GM19099 (cell line): ENCODE data around the gene GALP.
"Not testable (repeated sequence)": the region's sequence is repeated elsewhere in the genome, so short reads cannot be mapped to it uniquely, and the experiment has no call there.

Experiments
- POLR2A ChIP-seq: IDR thresholded peaks from 3 replicates; pipeline ENCODE4 v1.6.1; 2011; ENCODE audit warnings: low read depth; ENCODE audit not compliant: insufficient read length; ENCODE audit errors: extremely low read depth

GALP gene

GRCh38 chr19:56175861-56176307, at the start of gene GALP:
Gene GALP, plus strand, starts transcription at chr19:56176008. Its CDS starts 1,101 bp downstream, at chr19:56177109.
- not testable (repeated sequence) for TF ChIP-seq POLR2A

- no peak for TF ChIP-seq POLR2A
Observed at GRCh38 chr19:56126983-56127780, 48.6 kb upstream of the GALP start.

GRCh38 chr19:56130006-56130405, 45.8 kb upstream of the GALP start:
- no peak for TF ChIP-seq POLR2A

- TF ChIP-seq POLR2A: no peak
Observed at GRCh38 chr19:56131651-56132050, 44.2 kb upstream of the GALP start.

GRCh38 chr19:56132316-56132822, 43.4 kb upstream of the GALP start:
- TF ChIP-seq POLR2A: no peak

GRCh38 chr19:56133858-56134653, 41.8 kb upstream of the GALP start:
- TF ChIP-seq POLR2A: no peak

GRCh38 chr19:56134654-56134921, 41.2 kb upstream of the GALP start:
- TF ChIP-seq POLR2A: no peak

- TF ChIP-seq POLR2A: no peak
Observed at GRCh38 chr19:56136362-56136761, 39.4 kb upstream of the GALP start.

GRCh38 chr19:56137405-56137804, 38.4 kb upstream of the GALP start:
- TF ChIP-seq POLR2A: no peak

GRCh38 chr19:56138069-56138468, 37.7 kb upstream of the GALP start:
- no peak for TF ChIP-seq POLR2A

- TF ChIP-seq POLR2A: no peak
Observed at GRCh38 chr19:56139847-56140582, 35.8 kb upstream of the GALP start.

- TF ChIP-seq POLR2A: peak; percentile 68
Observed at GRCh38 chr19:56140583-56141416, 35.0 kb upstream of the GALP start, which contains the start of gene ZNF444. Gene ZNF444, plus strand, starts transcription at chr19:56141287. Its CDS starts 5,625 bp downstream, at chr19:56146912.

- TF ChIP-seq POLR2A: no peak
Observed at GRCh38 chr19:56141417-56141993, 34.3 kb upstream of the GALP start.
